HCT116 (cell line): Measurements from ENCODE around the gene PIGL. TPM values are rescaled to one million over a fixed set of nuclear protein-coding genes. Genes with fewer than 3 reads are reported as not detected.

Source experiments
- ATAC-seq: fragments of 200-7000 bp; cut with Tn5 transposase; 2 replicates; pipeline ENCODE4 v1.9.1; 2020; ENCODE audit warnings: mild to moderate bottlenecking, moderate library complexity
- BruUV-seq: library from RNA; stranded (reverse); fragments of 400-500 nt; replicated peaks from 2 replicates; lab custom pipeline; 2021; lab: Mats Ljungman, UMichigan
- CTCF ChIA-PET: fragments of 300-600 bp; sonication (Branson Sonifier 250); formaldehyde crosslinking; loops from one replicate; lab custom pipeline; 2021; ENCODE audit warnings: antibody characterized with exemption; lab: Charles Lee
- POLR2A ChIA-PET: fragments of 300-600, 350-600 bp; sonication (Branson Sonifier 250); formaldehyde crosslinking; loops from one replicate; lab custom pipeline; 2021; ENCODE audit warnings: antibody characterized with exemption; lab: Charles Lee
- RAD21 ChIA-PET, 2 experiments: fragments of 300-600 bp; sonication (Branson Sonifier 250); formaldehyde crosslinking; loops; one replicate each; lab custom pipeline; 2023; ENCODE audit warnings: low total read pairs in 2 of 2; ENCODE audit not compliant: uncharacterized antibody in 2 of 2, unreplicated experiment in 2 of 2, low non-redundant PET in 1 of 2; lab: Charles Lee
- DNase-seq: peaks from one replicate; pipeline ENCODE4 v3.0.0-alpha.2; 2010; ENCODE audit warnings: low read depth, low spot score
- H2AFZ ChIP-seq: fragments of 200-600 bp; shearing (Covaris generic), sonication (generic); 2 replicates; pipeline ENCODE4 v1.6.1; 2017; ENCODE audit warnings: low read depth, mixed run types, mixed read lengths, antibody characterized with exemption, low read length; ENCODE audit not compliant: poor library complexity, severe bottlenecking
- H3K27ac ChIP-seq: 2 replicates; pipeline ENCODE4 v1.5.1; 2012; ENCODE audit warnings: low read depth, low read length
- H3K27me3 ChIP-seq: fragments of 200-600 bp; sonication (generic); 2 replicates; pipeline ENCODE4 v1.6.1; 2016; ENCODE audit warnings: mixed run types, low read length, mixed read lengths; ENCODE audit not compliant: insufficient read depth
- H3K36me3 ChIP-seq, 2 experiments: fragments of 200-500 bp in 1 of 2; fragments of 200-600 bp in 1 of 2; sonication (Bioruptor generic) in 1 of 2; sonication (generic) in 1 of 2; 2 replicates each; pipeline versions ENCODE4 v1.5.1 to v1.6.1; 2014 to 2016; ENCODE audit warnings: low read length in 2 of 2, inconsistent platforms in 1 of 2, mixed read lengths in 1 of 2, mixed run types in 1 of 2; ENCODE audit not compliant: insufficient read depth in 2 of 2, control insufficient read depth in 1 of 2
- H3K4me1 ChIP-seq, 2 experiments: fragments of 200-600 bp in 1 of 2; sonication (generic) in 1 of 2; 2 replicates each; pipeline versions ENCODE4 v1.5.1 to v1.6.1; 2012 to 2017; ENCODE audit warnings: low read length in 2 of 2, inconsistent platforms in 1 of 2, mild to moderate bottlenecking in 1 of 2, mixed read lengths in 1 of 2, mixed run types in 1 of 2, moderate library complexity in 1 of 2; ENCODE audit not compliant: insufficient read depth in 2 of 2, control insufficient read depth in 1 of 2
- H3K4me2 ChIP-seq: fragments of 200-600 bp; sonication (generic); 2 replicates; pipeline ENCODE4 v1.6.1; 2017; ENCODE audit warnings: mixed run types, low read length, mixed read lengths
- H3K4me3 ChIP-seq, 2 experiments: fragments of 200-600 bp in 1 of 2; sonication (generic) in 1 of 2; replicated peaks in 1 of 2; 2 replicates each; pipeline ENCODE4 v1.5.1; 2011 to 2016; ENCODE audit warnings: low read length in 2 of 2, control low read depth in 1 of 2, low read depth in 1 of 2, mild to moderate bottlenecking in 1 of 2, mixed read lengths in 1 of 2, mixed run types in 1 of 2
- H3K79me2 ChIP-seq: fragments of 200-600 bp; sonication (generic); 2 replicates; pipeline ENCODE4 v1.6.1; 2017; ENCODE audit warnings: mild to moderate bottlenecking, mixed run types, low read length, moderate library complexity, mixed read lengths; ENCODE audit not compliant: insufficient read depth
- H3K9ac ChIP-seq: fragments of 200-600 bp; sonication (generic); 2 replicates; pipeline ENCODE4 v1.6.1; 2016; ENCODE audit warnings: low read length, mixed read lengths
- H3K9me2 ChIP-seq: fragments of 200-600 bp; sonication (generic), shearing (Covaris generic); 2 replicates; pipeline ENCODE4 v1.6.1; 2017; ENCODE audit warnings: mixed run types, mild to moderate bottlenecking, moderate library complexity; ENCODE audit not compliant: insufficient read depth
- H3K9me3 ChIP-seq, 2 experiments: fragments of 200-500 bp in 1 of 2; fragments of 200-600 bp in 1 of 2; sonication (Bioruptor generic) in 1 of 2; sonication (generic) in 1 of 2; 2 replicates each; pipeline ENCODE4 v1.6.1; 2014 to 2017; ENCODE audit warnings: low read length in 2 of 2, mixed read lengths in 2 of 2, inconsistent platforms in 1 of 2, low read depth in 1 of 2, mild to moderate bottlenecking in 1 of 2, mixed run types in 1 of 2, moderate library complexity in 1 of 2; ENCODE audit not compliant: control insufficient read depth in 1 of 2, insufficient read depth in 1 of 2
- H4K20me1 ChIP-seq: fragments of 200-600 bp; sonication (generic), shearing (Covaris generic); 2 replicates; pipeline ENCODE4 v1.6.1; 2017; ENCODE audit warnings: mixed run types, mild to moderate bottlenecking, moderate library complexity; ENCODE audit not compliant: insufficient read depth
- CBX3 ChIP-seq: IDR thresholded peaks from 2 replicates; pipeline ENCODE4 v1.6.1; 2012; ENCODE audit warnings: low read depth
- ELF1 ChIP-seq: IDR thresholded peaks from 2 replicates; pipeline ENCODE4 v1.6.1; 2012; ENCODE audit warnings: low read depth, borderline replicate concordance
- JUND ChIP-seq: IDR thresholded peaks from 2 replicates; pipeline ENCODE4 v1.6.1; 2012
- MAX ChIP-seq: IDR thresholded peaks from 2 replicates; pipeline ENCODE4 v1.6.1; 2012
- POLR2AphosphoS5 ChIP-seq: IDR thresholded peaks from 2 replicates; pipeline ENCODE4 v1.6.1; 2011; ENCODE audit warnings: mild to moderate bottlenecking, low read depth, low read length, moderate library complexity
- RAD21 ChIP-seq: IDR thresholded peaks from 2 replicates; pipeline ENCODE4 v1.6.1; 2012; ENCODE audit warnings: low read depth, mild to moderate bottlenecking
- REST ChIP-seq: IDR thresholded peaks from 2 replicates; pipeline ENCODE4 v1.6.1; 2012; ENCODE audit warnings: low read depth
- SRF ChIP-seq: IDR thresholded peaks from 2 replicates; pipeline ENCODE4 v1.6.1; 2012; ENCODE audit warnings: low read depth
- intact Hi-C: fragments of 100-400 bp; cut with micrococcal nuclease; formaldehyde crosslinking; loops from 2 replicates; pipeline ENCODE4 v1.10.0; 2022
- total RNA-seq: library from RNA; stranded (reverse); gene quantifications from one replicate; pipeline ENCODE4 v1.2.1, GENCODE V29; 2021; ENCODE audit not compliant: unreplicated experiment

Gene PIGL
- total RNA-seq, 1 experiment from 2014 or later = 36.8 TPM

DNA sequence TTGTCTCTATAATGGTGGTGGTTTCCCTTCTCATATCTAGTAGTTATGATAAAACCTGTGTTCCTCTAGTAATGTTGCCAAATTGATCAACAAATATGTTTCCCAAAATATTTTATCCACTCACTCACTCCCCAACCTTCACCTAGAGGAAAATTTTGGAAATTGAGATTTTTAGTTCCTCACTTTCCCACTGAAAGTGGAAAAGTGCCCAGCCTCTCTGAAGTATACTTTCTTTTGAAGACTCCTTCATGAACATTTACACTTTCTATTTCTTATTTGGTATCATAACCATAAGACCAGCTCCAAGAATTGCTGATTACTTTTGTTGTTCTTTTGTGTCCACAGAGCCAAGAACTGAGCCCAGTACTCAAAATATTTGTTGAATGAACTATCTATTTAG is 141.4 kb downstream of the PIGL start:
- ATAC-seq (no peak), DNase-seq (no peak)
- ChIA-PET CTCF (no interaction called here), RAD21 (interaction anchor here in 1 of 2 experiments (0.7 kb wide), 1 partner anchor 15 kb away, joined by 3 read pairs; no protein-coding TSS in a partner anchor), POLR2A (interaction anchor here (1.6 kb wide), 1 partner anchor 22 kb away, joined by 7 read pairs; the partner anchor contains the start of gene UBB)
- H3K9ac ChIP-seq = no peak overlapping the region
- H3K9me3 ChIP-seq = no peaks in the 10 kb centered on the region
- peaks cover 2 to 6% of the 10 kb centered on the region in 2 experiments; a peak in 3 of 4 replicates for H3K4me1 ChIP-seq
- H3K27ac ChIP-seq = no peak overlapping the region
- H3K9me2 ChIP-seq = no peaks in the 10 kb centered on the region
- H3K79me2 ChIP-seq = no peaks in the 10 kb centered on the region
- H4K20me1 ChIP-seq = no peaks in the 10 kb centered on the region
- TF ChIP-seq POLR2AphosphoS5 (no peak), ELF1 (no peak), CBX3 (no peak), RAD21 (no peak), JUND (no peak), SRF (no peak), MAX (no peak), REST (no peak)
- no peak overlapping the region for H3K4me3 ChIP-seq
- H3K4me2 ChIP-seq = no peak overlapping the region
- no peak overlapping the region for H2AFZ ChIP-seq
- H3K27me3 ChIP-seq = no peaks in the 10 kb centered on the region
- no TSS peak for BruUV-seq
- no peaks in the 10 kb centered on the region for H3K36me3 ChIP-seq
- intact Hi-C loops = no loop called here
